Measurements from ENCODE around the gene MNDA.

The MNDA gene

GRCh38 chr1:158813164-158813563 is 18.0 kb upstream of the MNDA start:
- no peak for DNase-seq (ENCODE audit: low spot score)
- in situ Hi-C loops (cut with MboI; ENCODE audit: low pct_unique_long_range_greater_than_20kb, low sequenced_read_pairs, unreplicated experiment): no loop called here
- no peak for TF ChIP-seq CTCF (IDR thresholded peaks at IDR 0.05; ENCODE audit: extremely low read depth, insufficient read depth, missing control alignments)

- in situ Hi-C loops (cut with MboI; ENCODE audit: low pct_unique_long_range_greater_than_20kb, low sequenced_read_pairs, unreplicated experiment): no loop called here
- TF ChIP-seq CTCF (IDR thresholded peaks at IDR 0.05; ENCODE audit: extremely low read depth, insufficient read depth, missing control alignments): no peak
- DNase-seq (ENCODE audit: low spot score): no peak
These were observed 16.2 kb upstream of the MNDA start for GRCh38 chr1:158814970-158815369.

- in situ Hi-C loops (cut with MboI; ENCODE audit: low pct_unique_long_range_greater_than_20kb, low sequenced_read_pairs, unreplicated experiment): no loop called here
- TF ChIP-seq CTCF (IDR thresholded peaks at IDR 0.05; ENCODE audit: extremely low read depth, insufficient read depth, missing control alignments): no peak
- no peak for DNase-seq (ENCODE audit: low spot score)
These were observed 12.6 kb upstream of the MNDA start for GRCh38 chr1:158818560-158818959.

- in situ Hi-C loops (cut with MboI; ENCODE audit: low pct_unique_long_range_greater_than_20kb, low sequenced_read_pairs, unreplicated experiment): no loop called here
- DNase-seq (ENCODE audit: low spot score): no peak
- no peak for TF ChIP-seq CTCF (IDR thresholded peaks at IDR 0.05; ENCODE audit: extremely low read depth, insufficient read depth, missing control alignments)
These were observed 12.1 kb upstream of the MNDA start for GRCh38 chr1:158818975-158819431.

- peak; percentile 13 for DNase-seq (ENCODE audit: low spot score)
- in situ Hi-C loops (cut with MboI; ENCODE audit: low pct_unique_long_range_greater_than_20kb, low sequenced_read_pairs, unreplicated experiment): no loop called here
- no peak for TF ChIP-seq CTCF (IDR thresholded peaks at IDR 0.05; ENCODE audit: extremely low read depth, insufficient read depth, missing control alignments)
These were observed 11.4 kb upstream of the MNDA start for GRCh38 chr1:158819461-158820443.

- DNase-seq (ENCODE audit: low spot score): no peak
- TF ChIP-seq CTCF (IDR thresholded peaks at IDR 0.05; ENCODE audit: extremely low read depth, insufficient read depth, missing control alignments): no peak
- in situ Hi-C loops (cut with MboI; ENCODE audit: low pct_unique_long_range_greater_than_20kb, low sequenced_read_pairs, unreplicated experiment): no loop called here
These were observed 9.4 kb upstream of the MNDA start for GRCh38 chr1:158821723-158822122.
